H1 (cell line): ENCODE data around the gene MRPS25. TPM values are rescaled to one million over a fixed set of nuclear protein-coding genes. Genes with fewer than 3 reads are reported as not detected.

ENCODE experiments used
- CHD7 ChIP-seq: fragments of 300-600 bp; sonication (generic); IDR thresholded peaks from 2 replicates; pipeline ENCODE4 v1.7.1; 2012; ENCODE audit warnings: low read length, moderate library complexity, mild to moderate bottlenecking, inconsistent platforms; ENCODE audit not compliant: insufficient replicate concordance
- KDM5A ChIP-seq: fragments of 200-600 bp; IDR thresholded peaks from 2 replicates; pipeline ENCODE4 v1.7.1; 2012; ENCODE audit warnings: mild to moderate bottlenecking, low read length, inconsistent platforms, mixed read lengths
- MAX ChIP-seq: IDR thresholded peaks from 2 replicates; pipeline ENCODE4 v1.6.1; 2012; ENCODE audit warnings: inconsistent platforms
- polyA plus RNA-seq, 7 experiments: library from polyadenylated mRNA; depleted of rRNA in 3 of 7; stranded (reverse) in 5 of 7; unstranded in 2 of 7; fragments of >200 nt in 5 of 7; fragments of 200-250 nt in 2 of 7; gene quantifications; 1 replicate in 5 of 7; 2 replicates in 1 of 7; 4 replicates in 1 of 7; pipeline versions ENCODE4 v1.2.1 to v1.2.3, GENCODE V29; 2011 to 2013; ENCODE audit warnings: missing spikeins in 2 of 7, mixed read lengths in 2 of 7
- total RNA-seq: library from RNA; stranded (reverse); fragmentation: NEBNext Ultra II Directional; extraction: Animal tissue kit (Norgen Biotek cat#: 25700); gene quantifications from 2 replicates; pipeline ENCODE4 v1.2.1, GENCODE V29; 2021

MRPS25 gene
- total and polyA plus RNA-seq, 2 of the 8 experiments (the other 6 are each of a cell fraction or from before 2014, with no cell fraction given) = 23.0 to 56.5 TPM

- TF ChIP-seq CHD7 = no peak
- no peak for TF ChIP-seq KDM5A
- no peak for TF ChIP-seq MAX
Observed at GRCh38 chr3:15091575-15091974, 26.5 kb upstream of the MRPS25 start (continued).
